Testis (tissue), 2 donors: ENCODE results near the gene SLCO3A1.

Source experiments
- POLR2A ChIP-seq: fragments of 450-650 bp; IDR thresholded peaks from one replicate; pipeline ENCODE4 v1.6.1; 2017; ENCODE audit warnings: antibody characterized with exemption, mild to moderate bottlenecking, moderate library complexity
- TF ChIP-seq, protein P1 (sequence below), 3 experiments: fragments of 450-650 bp in 2 of 3; fragments of 200-600 bp in 1 of 3; sonication (generic) in 1 of 3; IDR thresholded peaks; one replicate each; pipeline ENCODE4 v1.5.1; 2016 to 2019; ENCODE audit warnings: antibody characterized with exemption in 3 of 3, mild to moderate bottlenecking in 2 of 3, moderate library complexity in 1 of 3

DNA sequence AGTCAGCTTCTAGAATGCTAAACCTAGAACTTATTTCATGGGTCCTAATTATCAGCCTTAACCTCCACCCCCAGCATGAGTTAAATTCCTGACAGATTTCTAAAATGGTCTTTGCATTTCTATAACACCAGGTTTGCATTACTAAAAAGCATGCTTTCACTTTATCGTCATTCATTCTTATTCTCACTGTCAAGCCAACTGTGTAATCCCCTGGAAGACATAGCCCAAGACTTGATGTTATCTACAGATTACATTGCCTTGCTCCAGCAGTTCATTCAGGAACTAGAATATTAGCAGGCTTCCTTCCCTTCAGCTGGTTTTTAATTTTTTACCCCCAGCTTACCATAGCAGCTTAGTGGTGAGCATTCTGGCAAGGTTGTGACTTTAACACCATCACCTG, 184.0 kb downstream of the SLCO3A1 start:
- TF ChIP-seq, protein P1, sequence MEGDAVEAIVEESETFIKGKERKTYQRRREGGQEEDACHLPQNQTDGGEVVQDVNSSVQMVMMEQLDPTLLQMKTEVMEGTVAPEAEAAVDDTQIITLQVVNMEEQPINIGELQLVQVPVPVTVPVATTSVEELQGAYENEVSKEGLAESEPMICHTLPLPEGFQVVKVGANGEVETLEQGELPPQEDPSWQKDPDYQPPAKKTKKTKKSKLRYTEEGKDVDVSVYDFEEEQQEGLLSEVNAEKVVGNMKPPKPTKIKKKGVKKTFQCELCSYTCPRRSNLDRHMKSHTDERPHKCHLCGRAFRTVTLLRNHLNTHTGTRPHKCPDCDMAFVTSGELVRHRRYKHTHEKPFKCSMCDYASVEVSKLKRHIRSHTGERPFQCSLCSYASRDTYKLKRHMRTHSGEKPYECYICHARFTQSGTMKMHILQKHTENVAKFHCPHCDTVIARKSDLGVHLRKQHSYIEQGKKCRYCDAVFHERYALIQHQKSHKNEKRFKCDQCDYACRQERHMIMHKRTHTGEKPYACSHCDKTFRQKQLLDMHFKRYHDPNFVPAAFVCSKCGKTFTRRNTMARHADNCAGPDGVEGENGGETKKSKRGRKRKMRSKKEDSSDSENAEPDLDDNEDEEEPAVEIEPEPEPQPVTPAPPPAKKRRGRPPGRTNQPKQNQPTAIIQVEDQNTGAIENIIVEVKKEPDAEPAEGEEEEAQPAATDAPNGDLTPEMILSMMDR (IDR thresholded peaks at IDR 0.05) = no peak
- TF ChIP-seq POLR2A = no peak
